Stimulated activated CD8-positive, alpha-beta memory T cell treated with anti-CD3 and anti-CD28 coated beads, Interleukin-7, amount 100 ng/mL, for 24 hours (primary cell): ENCODE results near the gene ZNF440.
"Not testable (repeated sequence)": the region's sequence is repeated elsewhere in the genome, so short reads cannot be mapped to it uniquely, and the experiment has no call there.

ENCODE experiments used
- DNase-seq: peaks from one replicate; pipeline ENCODE4 v3.0.0-alpha.2; 2020; ENCODE audit warnings: low read depth

The ZNF440 gene

DNA sequence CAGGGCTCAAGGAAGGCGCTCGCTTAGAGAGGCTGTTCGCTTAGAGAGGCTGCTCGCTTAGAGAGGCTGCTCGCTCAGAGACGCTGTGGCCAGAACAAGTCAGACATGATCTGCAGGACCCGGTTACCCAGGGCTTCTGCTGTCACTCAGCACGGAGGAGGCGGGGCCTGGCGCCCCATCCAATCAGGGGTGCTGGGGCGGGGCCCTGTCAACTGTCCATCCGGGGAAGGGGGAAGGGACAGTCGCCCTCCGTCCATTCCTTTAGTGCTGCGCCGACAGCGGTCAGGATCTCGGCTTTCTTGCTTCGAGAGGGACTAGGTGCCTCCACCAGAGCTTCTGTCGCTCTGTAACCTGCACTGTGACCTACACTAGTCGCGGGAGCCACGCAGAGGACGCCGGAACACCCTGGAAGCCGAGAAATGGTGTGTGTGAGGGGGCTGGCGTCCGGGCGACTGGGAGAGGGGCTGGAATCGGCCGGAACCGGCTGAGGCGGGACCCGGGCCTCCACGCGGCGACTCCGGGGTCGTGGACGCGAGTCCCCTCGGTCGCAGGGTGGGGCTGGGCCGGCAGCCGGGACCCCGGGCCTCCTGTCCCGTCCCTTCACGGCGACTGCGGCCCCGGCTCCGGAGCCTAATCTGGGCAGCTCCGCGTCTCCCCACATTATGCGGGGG is at the start of gene ZNF440:
ZNF440 (plus strand) TSS at position 245 of the 671 bp plus-strand sequence; CDS start at position 420, 175 bp downstream.
- peak; percentile 79 for DNase-seq

DNA sequence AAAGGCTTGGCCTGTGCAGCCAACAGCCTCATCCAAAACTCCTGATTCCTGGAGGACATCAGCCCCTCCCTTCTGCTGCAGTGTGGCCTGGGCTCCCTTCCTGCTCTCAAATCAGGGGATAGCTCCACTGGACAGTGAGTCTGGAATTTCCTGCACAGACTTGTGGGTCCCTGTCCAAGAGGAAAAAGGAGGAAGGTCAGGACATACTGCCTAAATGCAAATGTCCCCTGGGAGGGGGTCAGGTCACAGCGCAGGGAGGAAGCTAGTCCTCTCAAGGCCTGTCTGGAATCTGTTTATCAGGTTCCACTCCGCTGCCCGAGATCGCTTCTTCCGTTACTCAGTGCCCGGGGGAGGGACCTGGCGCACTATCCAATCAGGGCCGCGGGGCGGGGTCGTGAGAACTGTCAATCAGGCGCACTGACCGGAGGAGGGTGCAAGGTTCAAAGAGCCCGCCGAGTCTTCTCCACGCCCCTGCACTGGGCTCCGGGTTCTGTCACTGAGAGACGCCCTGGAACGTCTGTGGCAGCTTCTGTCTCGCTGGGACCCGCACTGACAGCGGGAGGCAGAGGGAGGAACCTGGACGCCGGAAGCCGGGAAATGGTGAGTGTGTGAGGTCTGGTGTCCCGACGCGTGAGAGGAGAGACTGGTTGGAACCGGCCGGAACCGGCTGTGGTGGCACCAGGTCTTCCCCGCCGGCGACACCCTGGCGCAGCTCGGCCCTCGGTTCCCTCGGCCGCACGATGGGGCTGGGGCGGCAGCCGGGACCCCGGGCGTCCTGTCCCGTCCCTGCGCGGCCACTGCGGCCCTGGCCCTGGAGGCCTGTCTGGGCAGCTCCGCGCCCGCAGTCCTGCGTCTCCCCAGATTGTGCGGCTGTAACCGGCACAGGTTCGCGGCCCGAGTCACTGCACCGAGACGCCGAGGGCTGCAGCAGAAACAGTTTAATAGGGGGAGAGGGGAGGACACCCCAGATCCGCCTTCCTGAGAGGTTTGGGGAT is 47.2 kb upstream of the ZNF440 start, which contains the start of gene ZNF441:
ZNF441 (plus strand) TSS at position 404 of the 995 bp plus-strand sequence; CDS start at position 598, 194 bp downstream.
- DNase-seq, result peak; percentile 94

- no peak for DNase-seq
Measured at GRCh38 chr19:11767633-11768133, 46.4 kb upstream of the ZNF440 start.

GRCh38 chr19:11769995-11770394 is 44.1 kb upstream of the ZNF440 start:
- DNase-seq, result no peak

DNA sequence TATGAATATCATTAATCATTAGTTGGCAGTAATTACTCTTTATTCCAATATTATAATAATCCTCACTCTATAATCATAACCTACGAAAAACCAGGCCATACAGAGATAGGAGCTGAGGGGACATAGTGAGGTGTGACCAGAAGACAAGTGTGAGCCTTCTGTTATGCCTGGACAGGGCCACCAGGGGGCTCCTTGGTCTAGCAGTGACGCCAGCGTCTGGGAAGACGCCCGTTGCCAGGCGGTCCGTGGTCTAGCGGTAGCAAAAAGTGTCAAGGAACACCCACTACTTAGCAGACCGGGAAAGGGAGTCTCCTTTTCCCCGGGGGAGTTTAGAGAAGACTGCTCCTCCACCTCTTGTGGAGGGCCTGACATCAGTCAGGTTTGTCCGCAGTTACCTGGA is 42.6 kb upstream of the ZNF440 start:
- DNase-seq, result not testable (repeated sequence)

- DNase-seq, result not testable (repeated sequence)
Measured at GRCh38 chr19:11776669-11777068, 37.4 kb upstream of the ZNF440 start.

- DNase-seq, result no peak
Measured at GRCh38 chr19:11780431-11781020, 33.5 kb upstream of the ZNF440 start.

GRCh38 chr19:11781295-11782057 is 32.6 kb upstream of the ZNF440 start:
- no peak for DNase-seq

GRCh38 chr19:11783767-11784166 is 30.3 kb upstream of the ZNF440 start:
- no peak for DNase-seq

DNA sequence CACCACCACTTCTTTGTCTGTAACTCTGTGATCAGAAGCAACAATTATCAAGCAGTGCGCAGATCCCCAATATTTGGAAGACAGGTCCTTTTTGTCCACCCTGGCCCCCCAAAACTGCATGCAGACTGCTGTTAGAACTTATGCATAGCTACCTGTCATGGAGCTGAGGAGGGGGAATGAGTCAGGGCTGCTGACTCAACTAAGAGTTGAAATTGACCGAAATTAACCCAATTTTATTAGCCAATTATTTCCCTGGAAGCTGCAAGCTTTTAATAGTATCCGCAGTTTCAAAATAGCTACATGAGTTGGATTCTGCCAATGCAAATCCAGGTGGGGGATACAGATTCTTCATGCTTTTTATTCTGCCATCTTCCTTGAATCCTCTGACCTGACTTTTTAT is 29.7 kb upstream of the ZNF440 start:
- no peak for DNase-seq

DNA sequence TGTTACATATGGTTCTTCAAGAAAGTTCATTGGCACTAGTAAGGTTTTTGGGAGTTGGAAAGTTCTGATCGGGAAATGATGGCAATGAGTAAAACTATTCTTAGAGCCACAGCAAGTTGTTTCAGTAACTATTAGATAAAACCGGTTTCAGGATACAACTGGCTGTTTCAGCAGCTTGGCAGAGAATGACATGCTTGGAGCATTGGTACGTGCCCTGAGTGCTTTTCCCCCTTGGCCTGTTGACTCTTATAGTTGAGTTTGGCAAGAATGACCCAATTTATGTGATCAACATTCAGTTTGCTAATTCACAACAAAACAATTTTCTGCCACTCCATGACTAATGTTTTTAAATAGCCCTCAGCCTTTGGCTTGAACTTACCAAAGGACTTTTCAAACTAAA is 26.5 kb upstream of the ZNF440 start:
- no peak for DNase-seq

GRCh38 chr19:11792942-11793341 is 21.1 kb upstream of the ZNF440 start:
- no peak for DNase-seq

DNA sequence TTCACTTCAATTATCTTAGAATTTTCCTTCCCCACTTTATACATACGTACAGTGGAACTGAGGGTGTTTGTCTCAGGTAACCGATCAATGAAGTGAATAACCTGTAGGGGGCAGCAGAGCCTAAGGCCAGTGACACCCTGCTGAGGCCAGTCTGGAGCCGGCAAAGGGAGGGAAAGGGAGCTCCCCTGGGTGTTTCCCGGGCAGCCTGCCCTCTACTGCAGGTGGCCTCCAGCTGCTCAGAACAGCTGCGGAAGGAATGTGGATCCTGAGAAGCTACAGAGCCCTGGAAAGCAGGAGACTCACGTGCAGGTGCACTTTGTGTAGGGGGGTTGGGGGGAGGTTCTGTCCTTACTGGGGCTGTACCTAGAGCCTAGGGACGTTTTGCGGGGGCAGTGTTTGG is 16.6 kb upstream of the ZNF440 start:
- DNase-seq, result no peak

DNA sequence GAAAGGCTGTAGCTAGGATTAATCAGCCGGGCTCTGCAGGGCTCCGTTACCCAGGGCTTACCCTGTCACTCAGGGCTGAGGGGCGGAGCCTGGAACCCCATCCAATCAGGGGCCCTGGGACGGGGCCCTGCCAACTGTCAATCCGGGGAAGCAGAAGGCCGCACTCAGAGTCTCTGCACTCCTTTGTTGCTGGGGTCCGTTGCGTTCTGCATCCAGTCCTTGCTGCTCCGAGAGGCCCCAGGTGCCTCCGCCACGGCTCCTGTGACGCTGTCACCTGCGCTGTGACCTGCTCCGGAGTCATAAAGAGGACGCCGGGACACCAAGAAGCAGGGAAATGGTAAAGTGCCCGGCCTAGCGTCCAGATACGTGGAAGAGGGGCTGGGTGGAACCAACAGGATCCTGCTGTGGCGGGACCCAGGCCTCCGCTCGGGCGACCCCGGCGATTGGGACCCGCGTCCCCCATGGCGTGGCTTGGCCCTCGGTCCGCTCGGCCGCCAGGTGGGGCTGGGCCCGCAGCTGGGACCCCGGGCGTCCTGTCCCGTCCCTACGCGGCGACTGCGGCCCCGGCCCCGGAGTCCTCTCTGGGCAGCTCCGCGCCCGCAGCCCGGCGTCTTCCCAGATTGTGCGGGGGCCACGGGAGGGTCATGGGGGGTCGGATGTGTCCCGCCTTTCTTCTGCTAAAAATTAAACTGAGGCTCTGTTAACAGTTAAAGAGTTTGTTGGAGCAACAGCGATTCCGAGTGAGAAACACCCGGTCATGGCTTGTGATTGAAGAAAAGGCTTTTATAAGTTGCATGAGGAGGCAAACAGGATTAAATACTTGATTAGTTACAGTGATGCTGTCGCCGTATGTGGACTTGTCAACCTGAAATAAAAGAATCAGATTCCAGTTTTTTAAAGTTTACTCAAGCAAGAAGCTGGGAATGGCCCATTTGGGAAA is 15.4 kb upstream of the ZNF440 start, which contains the start of gene ZNF491:
ZNF491 (plus strand) TSS at position 133 of the 940 bp plus-strand sequence. CDS start 7,431 bp downstream, outside the sequence.
- DNase-seq, result peak; percentile 77

- DNase-seq, result no peak
Measured at GRCh38 chr19:11806354-11807098, 7.5 kb upstream of the ZNF440 start.

DNA sequence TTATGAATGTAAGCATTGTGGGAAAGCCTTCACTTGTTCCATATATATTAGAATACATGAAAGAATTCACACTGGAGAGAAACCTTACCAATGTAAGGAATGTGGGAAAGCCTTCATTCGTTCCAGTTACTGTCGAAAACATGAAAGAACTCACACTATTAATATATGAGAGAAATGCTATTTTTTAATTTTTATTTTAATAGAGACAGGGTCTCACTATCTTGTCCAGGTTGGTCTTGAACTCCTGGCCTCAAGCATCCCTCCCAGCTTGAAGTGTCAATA is 7.0 kb upstream of the ZNF440 start:
- no peak for DNase-seq

- no peak for DNase-seq
Measured at GRCh38 chr19:11813703-11814028, 407 bp upstream of the ZNF440 start.

GRCh38 chr19:11814700-11815035 is 595 bp downstream of the ZNF440 start:
- no peak for DNase-seq

GRCh38 chr19:11821474-11822109 is 7.5 kb downstream of the ZNF440 start:
- no peak for DNase-seq
